ENCODE data around the gene RNF157. TPM values are rescaled to one million over a fixed set of nuclear protein-coding genes. Genes with fewer than 3 reads are reported as not detected.

Gene RNF157
- polyA plus RNA-seq, 5 donors = 7.5 to 11.1 (median 8.6) TPM

DNA sequence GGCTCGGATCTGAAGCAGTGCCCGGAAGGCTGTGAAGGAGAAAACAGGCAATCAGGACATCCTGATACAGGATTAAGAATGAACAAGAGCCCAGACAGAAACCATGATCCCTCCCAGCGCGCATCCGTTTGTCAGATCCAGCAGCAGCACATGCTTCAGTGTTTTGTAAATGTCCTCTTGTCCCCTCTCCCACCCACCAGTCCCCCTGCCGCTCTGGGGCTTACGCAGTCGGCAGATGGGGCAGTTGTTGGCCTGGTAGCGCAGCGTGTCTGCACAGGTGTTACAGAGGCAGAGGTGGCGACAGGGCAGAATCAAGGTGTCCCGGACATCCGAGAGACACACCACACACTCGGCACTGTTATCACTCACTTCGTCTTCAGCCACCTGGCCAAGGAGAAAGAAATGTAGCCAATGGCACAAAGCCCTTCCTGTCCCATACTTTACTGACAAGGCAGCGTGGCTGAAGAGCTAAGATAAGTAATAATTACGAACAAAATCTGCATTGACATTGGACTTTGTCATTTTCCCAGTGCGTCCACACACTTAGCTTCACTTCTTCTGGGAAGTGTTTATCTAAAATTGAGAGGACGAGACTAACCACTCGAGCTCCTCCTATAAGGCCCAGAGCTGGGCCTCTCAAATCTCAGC lies 78.5 kb downstream of the RNF157 start:
- no peak for DNase-seq

DNA sequence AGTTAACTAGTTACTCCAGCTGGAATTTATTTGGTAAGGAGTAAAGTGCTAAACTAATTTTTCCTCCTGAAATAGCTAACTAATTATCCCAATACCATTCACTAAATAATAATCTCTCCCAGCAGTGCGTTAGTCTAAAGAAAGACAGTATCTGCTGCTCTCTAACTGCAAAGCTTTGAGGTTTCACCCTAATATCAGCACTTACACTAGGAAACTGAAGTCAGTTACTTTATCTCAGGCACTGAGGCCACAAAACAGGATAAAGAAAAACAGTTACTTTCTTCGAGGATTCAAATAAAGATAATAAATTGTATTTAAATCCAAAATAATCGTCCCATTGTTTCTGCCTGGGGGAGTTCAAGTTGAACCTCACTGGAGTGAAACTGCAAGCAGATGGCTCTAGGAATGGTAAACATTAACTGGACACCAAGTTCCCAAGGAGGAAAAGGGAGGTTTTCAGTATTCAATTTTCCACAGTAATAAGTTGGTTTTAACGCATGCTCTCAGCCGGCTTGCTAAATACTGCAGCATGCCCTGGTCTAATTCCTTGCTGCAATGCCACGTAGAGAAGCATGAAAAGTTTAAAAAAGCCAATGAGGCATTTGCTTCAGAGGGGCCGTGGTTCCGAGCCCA lies 79.3 kb downstream of the RNF157 start:
- no peak for DNase-seq

DNA sequence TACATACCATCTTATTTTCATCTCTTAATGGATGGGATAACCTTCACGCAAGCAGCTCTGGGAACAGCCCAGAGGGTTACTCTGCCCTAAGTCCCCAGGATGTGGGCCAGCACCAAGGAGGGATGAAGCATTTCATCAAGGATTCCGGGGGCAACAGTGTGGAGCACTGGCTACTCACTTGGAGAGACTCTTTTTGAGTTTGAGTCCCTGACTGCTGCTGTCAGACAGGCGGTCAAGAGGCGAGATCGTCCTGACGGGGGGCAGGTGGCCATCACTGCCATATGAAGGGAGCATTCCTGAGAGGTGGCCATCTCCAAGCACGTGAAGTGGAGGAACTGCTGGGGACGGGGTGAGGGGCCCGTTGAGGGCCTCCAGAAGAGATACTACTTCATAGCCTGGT lies 81.1 kb downstream of the RNF157 start:
- no peak for DNase-seq

DNA sequence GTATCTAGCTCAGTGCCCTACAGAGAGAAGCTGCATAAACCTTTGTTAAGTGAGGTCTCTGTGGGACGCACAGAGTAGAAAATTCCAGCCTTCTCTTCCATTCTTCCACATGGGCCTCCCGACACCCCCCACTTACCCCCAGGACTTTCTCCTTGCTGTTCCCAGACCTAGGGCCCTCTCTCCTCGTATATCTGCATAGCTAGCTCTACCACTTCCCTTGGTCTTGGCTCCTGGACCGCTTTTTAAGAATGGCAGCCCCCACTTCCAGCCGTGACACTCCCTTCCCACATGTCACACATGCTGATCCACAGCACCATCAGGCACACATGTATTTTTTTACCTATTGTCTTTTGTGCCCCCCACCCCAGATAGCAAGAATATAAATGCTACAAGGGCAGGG lies 82.5 kb downstream of the RNF157 start:
- no peak for DNase-seq

DNA sequence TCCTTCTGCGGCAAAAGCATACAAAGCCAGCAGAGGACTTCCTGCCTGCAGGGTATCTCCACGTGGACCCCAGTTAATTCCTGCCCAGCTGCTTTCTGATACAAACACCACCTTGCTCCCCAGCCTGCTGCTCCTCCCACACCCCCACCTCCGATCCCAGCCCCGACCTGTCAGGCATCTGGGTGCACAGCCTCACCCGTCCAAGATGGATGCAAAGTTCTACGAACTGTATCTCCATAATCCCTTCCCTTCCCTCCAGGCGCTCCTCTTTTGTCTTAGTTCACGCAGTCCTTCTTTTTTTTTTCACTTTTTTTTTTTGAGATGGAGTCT lies 83.7 kb downstream of the RNF157 start:
- DNase-seq = no peak

DNA sequence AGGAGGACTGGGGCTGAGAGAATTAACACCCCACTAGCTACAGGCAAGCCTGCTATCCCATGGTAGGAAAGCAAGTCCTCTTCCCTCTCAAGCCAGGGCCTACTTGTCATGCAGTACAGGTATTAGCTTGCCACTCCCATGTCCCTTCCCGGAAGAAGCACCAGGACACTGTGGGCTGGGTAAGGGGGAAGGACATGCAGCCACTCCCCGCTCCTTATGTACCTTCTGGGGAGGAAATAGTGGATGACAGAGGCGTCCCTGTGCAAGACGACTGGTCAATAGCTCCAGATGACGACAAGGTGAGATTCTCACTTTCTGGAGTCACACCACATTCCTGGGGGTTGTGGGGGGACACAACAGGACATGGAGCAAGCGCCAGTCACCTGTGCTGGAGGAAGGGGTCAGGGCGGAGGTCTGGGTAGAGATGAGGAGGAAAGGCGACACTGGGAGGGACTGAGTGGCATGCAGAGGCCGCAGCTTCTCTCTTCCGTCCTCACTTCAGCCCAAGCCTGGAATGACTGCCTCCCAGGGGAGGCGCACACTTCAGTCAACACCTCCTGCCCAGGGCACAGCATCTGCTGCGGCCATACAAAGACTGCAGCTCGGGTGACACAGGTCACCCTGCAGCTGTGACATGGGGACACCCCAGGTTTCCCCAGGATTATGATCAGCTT lies 84.2 kb downstream of the RNF157 start:
- no peak for DNase-seq

DNA sequence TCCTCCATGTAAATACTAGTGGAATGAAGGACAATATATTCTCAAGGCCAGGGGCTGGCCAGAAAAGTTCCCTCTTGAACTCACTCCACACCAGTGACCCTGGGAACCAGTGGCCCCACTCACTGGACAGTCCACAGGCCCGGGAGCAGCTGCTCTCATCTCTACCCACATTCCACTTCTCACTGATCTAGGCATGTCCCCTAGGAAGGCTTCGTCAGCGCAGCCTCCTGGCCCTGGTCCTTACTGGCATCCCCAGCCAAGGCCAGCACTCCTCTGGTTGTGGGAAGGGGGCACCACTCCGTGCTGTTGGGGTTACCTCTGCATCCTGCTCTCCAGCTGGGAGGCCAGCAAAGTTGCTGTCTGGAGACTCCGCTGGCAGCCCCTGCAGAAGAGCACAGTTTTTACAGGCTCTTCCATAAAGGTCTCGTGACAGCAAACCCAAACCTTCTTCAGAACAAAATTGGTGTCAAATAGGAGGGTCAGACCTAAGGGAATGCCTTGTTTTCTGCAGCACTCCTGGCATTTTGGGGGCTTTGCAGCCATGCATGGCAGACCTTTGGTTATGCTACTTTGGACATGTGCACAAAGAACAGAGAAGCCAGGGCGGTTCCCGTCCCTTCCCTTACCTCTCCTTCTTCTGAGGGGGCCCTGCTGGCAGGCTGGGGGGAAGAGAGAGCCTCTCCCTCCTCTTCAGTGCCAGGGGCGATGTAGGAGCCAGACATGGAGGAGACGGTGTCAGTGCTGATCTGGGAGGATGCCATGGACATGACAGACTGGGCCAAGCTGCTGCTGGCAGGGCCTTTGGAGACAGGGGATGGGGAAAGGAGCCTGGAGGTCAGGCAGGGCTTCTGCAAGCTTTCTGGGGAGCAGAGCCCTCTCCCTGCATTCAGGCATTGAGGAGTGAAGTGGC lies 85.1 kb downstream of the RNF157 start:
- no peak for DNase-seq

DNA sequence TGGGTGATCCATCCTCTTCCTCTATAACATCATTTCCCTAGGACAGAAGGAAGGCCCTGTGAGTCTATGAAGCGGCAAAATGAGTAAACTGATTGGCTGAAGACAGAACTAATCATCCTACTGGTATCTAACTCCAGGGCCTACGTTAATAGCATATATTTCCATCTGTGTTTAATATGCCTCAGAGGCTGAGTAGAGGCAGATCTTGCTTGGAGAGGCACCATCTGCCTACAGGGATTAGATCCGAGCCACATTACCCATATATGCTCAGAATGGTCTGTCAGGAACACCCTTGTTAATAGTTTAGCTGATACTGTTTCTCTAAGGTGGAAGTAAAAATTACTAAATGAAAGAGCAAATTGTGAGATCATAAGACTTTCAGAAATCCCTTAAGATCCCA lies 86.0 kb downstream of the RNF157 start:
- no peak for DNase-seq

DNA sequence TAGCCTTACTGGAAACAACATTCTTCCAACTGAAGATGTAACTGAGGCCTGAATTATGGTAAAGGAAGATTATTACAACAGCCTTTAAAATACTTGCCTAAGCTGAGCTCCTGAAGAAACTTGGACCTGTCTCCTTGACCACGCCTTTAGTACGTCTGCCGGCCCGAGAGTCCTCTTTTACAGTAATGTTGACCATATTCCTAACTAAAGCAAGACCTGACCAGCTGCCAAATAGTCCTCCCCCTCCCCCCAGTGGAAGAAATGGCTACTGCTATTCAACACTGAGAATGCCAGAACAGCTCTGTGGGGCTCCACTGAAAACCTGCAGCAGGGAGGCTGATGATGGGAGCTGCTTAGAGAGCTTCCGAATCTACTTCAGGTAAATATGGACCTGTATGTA lies 86.7 kb downstream of the RNF157 start:
- DNase-seq = no peak

DNA sequence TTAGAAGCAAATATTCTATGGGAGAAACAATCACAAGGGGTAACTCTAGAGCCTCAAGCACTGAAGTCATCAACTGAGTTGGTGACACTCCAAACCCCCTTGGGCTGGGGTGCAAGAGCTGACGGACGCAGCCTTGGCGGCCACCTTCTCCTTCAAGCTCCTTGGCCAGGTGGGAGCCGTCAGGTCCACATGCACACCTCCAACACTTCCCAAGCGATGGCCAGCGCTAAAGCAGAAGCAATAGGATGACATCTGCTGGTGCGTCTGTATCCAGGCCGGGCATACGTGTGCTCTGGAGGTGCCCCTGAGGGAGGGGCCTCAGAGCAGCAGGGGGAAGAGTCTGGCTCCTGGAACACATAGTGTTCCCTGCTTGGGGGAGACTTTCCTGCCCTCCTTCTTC lies 87.1 kb downstream of the RNF157 start:
- DNase-seq = no peak

DNA sequence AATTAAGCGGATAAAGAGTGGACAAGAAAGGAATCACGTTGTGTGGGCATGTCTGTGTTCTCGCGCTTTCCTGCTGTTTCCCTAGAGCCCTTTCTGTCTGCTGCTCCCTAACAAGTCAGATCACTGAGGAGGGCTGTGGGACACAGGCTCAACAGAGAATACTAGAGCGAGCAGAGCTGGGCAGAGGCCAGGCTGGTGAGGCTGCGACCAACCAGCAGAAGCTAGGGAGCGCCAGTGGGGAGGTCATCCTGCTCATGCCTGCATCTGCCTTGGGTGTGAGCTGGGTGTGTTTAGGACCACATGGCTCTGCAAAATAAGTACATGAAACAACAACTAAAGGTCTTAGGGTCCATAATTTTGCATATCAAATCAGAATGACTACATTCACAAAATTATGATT lies 87.7 kb downstream of the RNF157 start:
- DNase-seq = no peak

DNA sequence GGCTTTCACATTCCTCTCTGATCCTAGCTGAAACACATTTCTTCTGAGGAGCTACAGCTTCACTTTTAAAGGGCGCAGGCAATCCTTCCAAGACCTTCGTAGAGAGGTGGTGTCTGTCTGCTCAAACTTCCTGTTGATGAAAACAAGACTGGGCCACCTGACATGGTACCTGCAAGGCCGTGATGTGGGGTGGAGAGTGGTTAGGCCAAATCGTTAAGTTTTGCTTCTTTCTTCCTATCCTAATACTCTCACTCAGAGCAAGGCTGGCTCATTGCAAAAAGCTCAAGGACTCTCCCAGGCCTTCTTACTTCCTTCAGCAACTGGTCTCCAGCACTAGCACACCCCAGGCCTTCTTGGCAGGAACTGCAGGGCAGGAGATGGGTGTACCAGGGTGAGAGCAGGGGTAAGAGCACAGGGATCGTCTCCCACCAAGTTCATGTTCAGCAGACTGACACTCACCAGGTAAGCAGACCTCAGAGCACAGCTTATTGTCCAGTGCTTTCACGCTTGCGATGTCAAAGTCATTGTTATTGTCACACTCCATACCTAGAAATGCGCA lies 88.3 kb downstream of the RNF157 start:
- no peak for DNase-seq

DNA sequence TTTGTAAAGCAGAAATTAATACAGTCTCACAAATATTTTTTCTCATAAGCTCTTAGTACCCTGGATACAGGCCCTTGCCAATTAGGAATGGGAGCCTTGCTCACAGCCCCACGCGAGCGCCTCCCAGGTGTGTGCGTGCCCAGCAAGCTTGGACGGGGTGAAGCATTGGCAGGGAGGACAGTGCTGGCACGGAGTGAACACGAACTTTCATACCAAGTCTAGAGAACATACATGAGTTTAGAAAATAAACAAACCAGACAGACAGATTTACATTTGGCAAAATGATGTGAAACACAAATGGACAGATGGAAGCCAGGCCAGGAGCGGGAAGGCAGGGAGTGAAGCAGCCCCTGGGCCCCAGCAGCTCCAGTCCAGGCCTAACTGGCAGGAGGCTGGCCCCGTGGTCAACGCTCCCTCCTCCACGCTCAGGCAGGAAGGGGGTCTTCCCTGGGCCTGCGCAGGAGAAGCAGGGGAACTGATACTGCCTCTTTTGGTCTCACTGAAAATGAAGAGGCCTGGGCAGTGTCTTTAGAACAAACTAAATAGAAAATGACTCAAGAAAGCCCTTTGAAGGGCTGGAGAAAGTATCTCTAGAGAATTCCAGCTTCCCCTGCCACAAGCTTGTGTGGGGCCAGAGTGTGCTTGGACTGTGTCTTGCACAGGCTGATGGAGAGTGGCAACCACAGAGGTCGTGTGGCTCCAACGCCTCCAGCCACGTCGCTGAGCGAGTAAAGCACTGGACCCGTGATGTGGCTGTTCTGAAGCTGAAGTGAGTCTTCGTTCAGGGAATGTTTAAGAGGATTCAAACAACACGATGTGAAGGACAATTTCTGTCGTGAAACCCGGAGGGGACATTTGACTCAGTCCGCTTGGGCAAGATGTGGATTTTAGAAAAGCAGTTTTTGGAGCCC lies 89.3 kb downstream of the RNF157 start:
- DNase-seq = no peak

DNA sequence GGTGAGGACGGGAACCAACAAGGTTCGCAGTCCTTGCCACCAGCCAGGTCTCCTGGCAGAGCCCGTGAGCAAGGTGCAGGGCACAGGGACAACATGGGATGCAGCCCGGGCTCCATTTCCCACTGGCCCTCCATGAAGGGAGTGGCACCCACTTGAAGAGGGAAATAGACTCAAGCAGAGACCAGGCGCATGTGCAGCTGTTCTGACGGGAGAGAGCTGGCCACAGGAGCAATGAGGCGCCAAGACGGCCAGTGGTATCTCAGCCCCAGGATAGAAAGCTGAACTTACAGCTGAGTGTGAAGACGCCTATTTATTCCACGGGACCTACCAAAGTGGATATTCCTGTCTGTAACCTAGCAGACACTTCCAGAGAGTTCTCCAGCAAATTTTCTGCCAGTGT lies 91.1 kb downstream of the RNF157 start:
- no peak for DNase-seq

DNA sequence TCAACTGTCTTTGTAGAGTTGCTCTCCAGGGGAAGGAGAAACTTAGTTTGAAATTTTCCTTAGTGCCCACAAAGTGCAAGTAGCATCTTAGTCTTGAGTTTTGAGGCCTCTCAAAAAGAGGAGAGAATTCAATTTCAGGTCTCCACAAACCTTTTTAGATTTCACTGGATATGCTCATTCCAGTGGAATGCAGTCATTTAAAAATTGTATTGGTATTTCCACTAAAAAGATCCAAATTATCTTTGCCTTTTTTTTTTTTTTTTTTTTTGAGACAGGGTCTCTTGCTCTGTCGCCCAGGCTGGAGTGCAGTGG lies 92.3 kb downstream of the RNF157 start:
- DNase-seq = no peak

DNA sequence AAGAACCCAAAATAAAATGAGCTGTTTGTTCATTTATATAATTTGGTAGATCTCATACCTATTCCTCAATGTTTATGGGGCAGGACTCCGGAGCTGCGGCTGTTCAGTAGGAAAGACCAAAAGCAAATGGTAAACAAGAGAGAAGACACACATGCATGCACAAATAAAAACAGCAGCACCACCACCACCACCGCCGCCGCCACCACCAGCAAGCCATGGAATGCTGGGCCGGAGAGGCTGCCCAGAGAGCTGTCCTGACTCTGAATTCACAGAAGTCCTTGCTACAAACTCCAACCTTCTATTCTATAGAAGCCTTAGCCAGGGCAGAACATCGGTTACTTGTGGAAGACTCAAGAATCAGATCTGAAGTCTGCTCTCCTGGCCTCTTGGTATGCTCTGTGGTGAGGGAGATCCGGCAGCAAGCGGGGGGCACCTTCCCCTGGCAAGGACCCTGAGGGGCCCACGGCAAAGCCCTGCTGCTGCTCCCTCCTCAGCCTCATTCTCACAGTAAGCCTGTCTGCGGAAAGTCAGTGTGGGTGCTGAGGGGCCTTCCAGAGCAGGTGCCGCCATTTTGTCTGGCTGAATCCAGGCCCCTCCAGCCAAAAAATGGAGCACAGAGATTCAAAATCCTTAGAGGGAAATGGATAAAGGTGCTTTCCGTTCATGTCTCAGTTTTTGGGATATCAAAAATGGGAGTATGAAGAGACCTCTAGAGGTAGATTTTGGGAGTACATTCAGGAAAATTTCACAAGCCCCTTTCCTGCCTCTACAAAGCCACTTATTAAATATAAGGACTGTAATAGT lies 92.9 kb downstream of the RNF157 start:
- no peak for DNase-seq

DNA sequence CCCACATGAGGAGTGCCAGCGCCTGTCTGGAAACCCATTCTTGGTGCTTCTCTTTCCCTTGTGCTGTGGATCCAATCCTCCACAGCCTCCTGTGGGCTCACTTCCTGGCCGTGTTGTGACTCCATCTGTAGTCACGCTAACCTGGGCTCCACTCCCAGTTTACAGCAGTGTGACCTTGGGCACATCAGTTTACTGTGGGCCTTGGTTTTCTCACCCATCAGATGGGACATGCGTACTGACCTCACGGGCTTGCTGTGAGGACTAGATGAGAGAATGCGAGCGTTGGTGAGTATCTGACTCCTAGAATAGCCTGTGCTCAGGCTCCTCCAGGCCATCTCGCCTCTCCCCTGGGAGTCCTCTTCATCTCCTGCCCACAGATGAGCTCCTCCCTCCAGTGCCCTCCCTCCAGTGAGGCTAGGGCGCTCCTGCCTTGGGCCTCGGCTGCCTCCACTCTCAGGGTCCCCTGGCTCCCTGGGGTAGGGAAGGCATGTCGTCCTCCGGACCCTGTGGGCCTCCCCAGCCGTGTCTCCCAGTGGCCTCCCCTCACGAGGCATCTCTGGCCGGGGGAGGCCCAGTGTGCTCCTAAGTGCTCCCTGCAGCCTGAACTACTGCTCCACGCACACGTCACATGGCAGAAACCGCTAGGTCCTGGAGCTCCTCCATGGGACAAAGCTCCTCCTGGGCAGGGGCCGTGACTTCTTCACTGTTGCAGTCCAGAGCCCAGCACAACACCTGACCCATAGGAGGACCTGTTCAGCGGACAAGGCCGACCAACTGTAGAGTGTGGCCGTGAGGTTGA lies 94.0 kb downstream of the RNF157 start:
- DNase-seq = no peak

DNA sequence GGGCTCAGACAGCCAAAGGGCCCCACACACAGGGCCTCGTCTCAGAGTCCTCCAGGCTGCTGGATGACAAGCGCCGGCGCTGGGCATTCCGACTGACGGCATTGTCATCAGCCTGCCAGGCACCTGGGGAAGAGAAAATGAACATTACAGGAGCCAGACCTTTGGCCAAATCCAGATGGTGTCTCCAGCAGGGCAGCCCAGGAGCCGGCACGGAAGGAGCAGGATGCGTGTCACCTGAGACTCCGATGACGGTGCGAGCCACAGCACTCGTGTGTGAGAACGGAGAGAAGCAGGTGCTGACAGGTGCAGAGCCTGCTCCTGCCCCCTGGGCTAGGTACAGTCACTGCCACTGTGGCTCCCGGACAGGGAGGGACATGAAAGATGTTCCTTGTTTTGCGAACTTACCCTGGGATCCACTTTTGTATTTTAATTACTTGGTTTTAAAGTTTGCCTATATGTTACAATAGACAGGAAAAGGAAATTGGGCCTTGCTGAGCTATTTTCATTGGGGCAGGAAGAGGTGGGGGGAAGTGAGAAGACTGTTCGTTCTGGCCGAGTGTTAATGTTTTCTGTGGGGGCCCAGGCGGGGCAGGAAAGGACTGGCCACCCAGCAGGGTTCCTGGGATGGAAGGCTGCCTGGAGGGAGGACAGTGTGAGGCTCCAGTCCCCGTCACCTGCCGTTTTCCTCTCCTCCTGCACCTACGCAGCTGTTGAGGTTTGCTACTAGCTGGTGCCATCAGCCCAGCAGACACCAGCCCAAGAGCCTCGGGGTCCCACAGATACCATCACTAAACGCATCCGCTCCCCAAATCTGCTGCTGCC lies 94.9 kb downstream of the RNF157 start:
- DNase-seq = no peak

DNA sequence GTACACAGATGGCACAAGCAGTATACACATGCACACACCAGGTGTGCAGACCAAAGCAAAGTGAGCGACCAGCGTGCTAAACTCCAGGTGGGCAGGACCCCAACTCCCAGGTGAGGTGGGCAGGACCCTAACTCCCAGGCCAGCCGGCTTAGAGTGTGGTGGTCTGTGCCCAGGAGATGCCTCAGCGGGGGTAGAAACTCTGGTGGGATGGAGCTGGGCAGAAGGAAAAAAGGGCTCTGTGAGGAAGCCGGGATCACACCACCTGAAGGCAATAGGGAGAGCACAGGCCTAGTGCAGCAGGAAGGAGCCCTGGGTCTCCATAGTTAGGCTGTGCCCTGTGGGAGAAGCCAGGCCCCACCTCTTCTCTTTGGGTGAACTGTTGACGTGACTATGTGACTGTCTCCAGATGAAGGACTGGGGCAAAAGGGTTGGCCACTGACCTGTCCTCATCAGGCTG lies 97.7 kb downstream of the RNF157 start:
- no peak for DNase-seq
